WERI-Rb-1 (cell line): ENCODE data around the gene ZNF213.
A peak's percentile ranks its signal among the peaks of the same experiment; 100 is the strongest.

Source experiments
- DNase-seq: peaks from one replicate; pipeline ENCODE4 v3.0.0-alpha.2; 2020
- H3K27ac ChIP-seq: fragments of 250-450 bp; sonication (Bioruptor Pico); 2 replicates; pipeline ENCODE4 v1.5.1; 2020; ENCODE audit warnings: mild to moderate bottlenecking, moderate library complexity
- H3K27me3 ChIP-seq: fragments of 250-450 bp; sonication (Bioruptor Pico); 2 replicates; pipeline ENCODE4 v1.5.1; 2021; ENCODE audit warnings: mild to moderate bottlenecking, low read depth, moderate library complexity; ENCODE audit not compliant: insufficient read depth, severe bottlenecking
- H3K36me3 ChIP-seq: fragments of 250-450 bp; sonication (Bioruptor Pico); 2 replicates; pipeline ENCODE4 v1.5.1; 2020; ENCODE audit warnings: mild to moderate bottlenecking, moderate library complexity
- H3K4me3 ChIP-seq: 2 replicates; pipeline ENCODE4 v1.5.1; 2011; ENCODE audit warnings: low read depth, mild to moderate bottlenecking, control low read depth, low read length
- H3K9me3 ChIP-seq: fragments of 250-450 bp; sonication (Bioruptor Pico); 2 replicates; pipeline ENCODE4 v1.5.1; 2021; ENCODE audit warnings: mild to moderate bottlenecking, moderate library complexity; ENCODE audit not compliant: severe bottlenecking
- TF ChIP-seq, protein P1 (sequence below): IDR thresholded peaks from 2 replicates; pipeline ENCODE4 v1.5.1; 2011; ENCODE audit warnings: low read depth, mild to moderate bottlenecking, control low read depth, inconsistent platforms, low read length

Gene ZNF213, protein sequence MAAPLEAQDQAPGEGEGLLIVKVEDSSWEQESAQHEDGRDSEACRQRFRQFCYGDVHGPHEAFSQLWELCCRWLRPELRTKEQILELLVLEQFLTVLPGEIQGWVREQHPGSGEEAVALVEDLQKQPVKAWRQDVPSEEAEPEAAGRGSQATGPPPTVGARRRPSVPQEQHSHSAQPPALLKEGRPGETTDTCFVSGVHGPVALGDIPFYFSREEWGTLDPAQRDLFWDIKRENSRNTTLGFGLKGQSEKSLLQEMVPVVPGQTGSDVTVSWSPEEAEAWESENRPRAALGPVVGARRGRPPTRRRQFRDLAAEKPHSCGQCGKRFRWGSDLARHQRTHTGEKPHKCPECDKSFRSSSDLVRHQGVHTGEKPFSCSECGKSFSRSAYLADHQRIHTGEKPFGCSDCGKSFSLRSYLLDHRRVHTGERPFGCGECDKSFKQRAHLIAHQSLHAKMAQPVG

DNA sequence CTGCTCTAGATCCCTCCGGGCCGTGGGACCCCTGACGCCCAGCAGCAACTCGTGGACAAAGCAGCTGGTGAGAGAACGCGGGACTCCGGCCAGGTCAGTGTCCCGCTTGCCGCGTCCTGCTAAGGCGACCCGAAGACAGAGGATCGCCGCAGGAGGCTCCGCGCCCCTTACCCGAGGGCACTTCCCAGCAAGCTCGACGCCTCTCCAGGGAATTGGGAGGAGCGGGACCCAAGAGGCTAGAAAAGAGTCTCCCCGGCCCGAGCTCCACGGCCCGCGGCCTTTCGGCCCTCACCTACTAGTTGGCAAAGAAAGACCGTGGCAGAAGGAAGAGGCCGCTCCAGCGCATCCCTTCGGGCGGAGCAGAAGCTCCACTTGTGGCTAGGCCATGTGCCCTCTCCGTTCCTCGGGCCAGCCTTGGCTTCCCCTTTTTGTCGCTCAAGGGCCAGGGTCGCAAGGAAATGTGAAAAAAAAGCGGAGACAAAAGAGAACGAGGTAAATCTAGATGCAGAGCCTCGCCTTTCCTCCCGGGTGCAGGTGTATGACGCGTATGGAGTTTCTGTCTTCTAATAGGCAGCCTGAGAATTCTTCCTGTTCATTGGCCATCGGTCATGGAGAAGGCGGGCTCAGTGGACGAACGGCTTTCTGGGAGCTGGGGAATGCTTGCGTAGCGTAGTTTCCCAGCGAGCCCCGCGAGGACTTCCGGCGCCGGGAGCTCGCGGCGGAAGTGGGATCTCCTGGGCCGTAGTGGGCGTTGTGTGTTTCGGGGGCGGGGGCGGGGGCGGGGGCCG, at the start of gene ZNF213:
TSS of gene ZNF213 (plus strand) at position 692 of the 788 bp plus-strand sequence. CDS start 2,252 bp downstream, outside the sequence.
- H3K27me3 ChIP-seq, result no peaks in the 10 kb centered on the region
- peak within 1 kb of the TSS; percentile 98 for H3K27ac ChIP-seq
- no peaks in the 10 kb centered on the region for H3K9me3 ChIP-seq
- peak; percentile 97 for DNase-seq
- H3K4me3 ChIP-seq, result peak within 1 kb of the TSS; percentile 98
- peaks cover 43% of the 10 kb centered on the region for H3K36me3 ChIP-seq
- TF ChIP-seq, protein P1, sequence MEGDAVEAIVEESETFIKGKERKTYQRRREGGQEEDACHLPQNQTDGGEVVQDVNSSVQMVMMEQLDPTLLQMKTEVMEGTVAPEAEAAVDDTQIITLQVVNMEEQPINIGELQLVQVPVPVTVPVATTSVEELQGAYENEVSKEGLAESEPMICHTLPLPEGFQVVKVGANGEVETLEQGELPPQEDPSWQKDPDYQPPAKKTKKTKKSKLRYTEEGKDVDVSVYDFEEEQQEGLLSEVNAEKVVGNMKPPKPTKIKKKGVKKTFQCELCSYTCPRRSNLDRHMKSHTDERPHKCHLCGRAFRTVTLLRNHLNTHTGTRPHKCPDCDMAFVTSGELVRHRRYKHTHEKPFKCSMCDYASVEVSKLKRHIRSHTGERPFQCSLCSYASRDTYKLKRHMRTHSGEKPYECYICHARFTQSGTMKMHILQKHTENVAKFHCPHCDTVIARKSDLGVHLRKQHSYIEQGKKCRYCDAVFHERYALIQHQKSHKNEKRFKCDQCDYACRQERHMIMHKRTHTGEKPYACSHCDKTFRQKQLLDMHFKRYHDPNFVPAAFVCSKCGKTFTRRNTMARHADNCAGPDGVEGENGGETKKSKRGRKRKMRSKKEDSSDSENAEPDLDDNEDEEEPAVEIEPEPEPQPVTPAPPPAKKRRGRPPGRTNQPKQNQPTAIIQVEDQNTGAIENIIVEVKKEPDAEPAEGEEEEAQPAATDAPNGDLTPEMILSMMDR, result no peak

DNA sequence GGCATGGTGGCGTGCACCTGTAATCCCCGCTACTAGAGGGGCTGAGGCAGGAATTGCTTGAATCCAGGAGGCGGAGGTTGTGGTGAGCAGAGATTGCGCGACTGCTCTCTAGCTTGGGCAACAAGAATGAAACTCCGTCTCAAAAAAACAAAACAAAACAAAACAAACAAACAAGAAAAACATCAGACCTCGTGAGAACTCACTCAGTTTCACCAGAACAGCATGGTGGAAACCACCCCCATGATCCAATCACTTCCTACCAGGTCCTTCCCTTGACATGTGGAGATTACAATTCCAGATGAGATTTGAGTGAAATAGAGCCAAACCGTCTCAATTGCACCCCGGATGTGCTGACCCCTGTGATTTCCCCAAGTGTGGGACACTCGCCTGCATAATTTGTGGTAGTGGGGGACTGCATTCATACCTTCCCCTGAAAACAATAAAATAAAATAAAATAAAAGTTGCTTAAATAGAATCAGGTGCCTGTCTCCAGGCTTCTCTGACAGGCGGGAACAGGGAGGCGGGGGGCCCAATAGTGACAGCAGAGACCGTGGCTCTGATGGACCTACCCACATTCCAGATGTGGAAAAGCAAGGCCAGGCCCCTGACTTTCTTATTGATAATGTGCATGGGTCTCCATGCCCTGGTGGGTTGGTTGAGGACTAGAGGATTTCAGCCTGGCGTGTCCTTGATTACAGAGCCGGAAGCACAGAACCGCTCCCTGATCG, 48.8 kb upstream of the ZNF213 start:
- TF ChIP-seq, protein P1, result no peak
- no peaks in the 10 kb centered on the region for H3K36me3 ChIP-seq
- DNase-seq, result no peak
- no peak overlapping the region for H3K27ac ChIP-seq
- H3K9me3 ChIP-seq, result no peaks in the 10 kb centered on the region
- no peak overlapping the region for H3K4me3 ChIP-seq
- no peaks in the 10 kb centered on the region for H3K27me3 ChIP-seq

DNA sequence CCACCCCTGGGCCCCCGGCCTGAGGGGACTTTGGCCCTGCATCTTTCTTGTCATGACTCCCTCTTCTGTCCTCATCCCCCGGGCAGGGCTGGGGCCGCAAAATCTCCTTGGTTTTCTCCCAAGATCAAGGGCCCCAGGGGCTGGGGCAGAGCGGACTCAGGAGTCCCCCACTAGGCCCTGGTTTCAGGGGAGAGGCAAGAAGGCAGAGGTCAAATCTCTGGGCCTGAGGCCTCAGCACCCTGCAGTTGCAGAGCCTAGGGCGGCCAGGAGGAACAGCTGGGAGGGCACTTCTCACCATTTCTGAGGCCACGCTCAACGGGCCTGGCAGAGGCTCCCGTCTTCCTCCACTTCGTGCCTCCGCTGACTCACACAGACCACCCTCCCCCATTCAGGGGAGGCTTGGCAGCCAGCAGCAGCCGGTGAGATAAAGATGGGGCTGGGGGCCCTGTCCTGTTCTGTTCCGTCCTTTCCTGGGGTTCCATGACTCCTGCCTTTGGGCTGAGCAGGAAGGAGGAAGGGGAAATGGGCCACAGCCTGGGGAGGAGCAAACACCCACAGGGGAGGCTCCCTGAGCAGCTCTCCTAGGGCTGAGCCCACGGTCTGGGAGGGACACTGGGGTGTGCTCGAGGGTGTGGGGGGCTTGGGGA, 48.1 kb upstream of the ZNF213 start:
- TF ChIP-seq, protein P1, result no peak
- Histone ChIP-seq H3K4me3 (no peak overlapping the region), H3K36me3 (no peaks in the 10 kb centered on the region), H3K9me3 (no peaks in the 10 kb centered on the region), H3K27ac (no peak overlapping the region), H3K27me3 (no peaks in the 10 kb centered on the region)
- no peak for DNase-seq

DNA sequence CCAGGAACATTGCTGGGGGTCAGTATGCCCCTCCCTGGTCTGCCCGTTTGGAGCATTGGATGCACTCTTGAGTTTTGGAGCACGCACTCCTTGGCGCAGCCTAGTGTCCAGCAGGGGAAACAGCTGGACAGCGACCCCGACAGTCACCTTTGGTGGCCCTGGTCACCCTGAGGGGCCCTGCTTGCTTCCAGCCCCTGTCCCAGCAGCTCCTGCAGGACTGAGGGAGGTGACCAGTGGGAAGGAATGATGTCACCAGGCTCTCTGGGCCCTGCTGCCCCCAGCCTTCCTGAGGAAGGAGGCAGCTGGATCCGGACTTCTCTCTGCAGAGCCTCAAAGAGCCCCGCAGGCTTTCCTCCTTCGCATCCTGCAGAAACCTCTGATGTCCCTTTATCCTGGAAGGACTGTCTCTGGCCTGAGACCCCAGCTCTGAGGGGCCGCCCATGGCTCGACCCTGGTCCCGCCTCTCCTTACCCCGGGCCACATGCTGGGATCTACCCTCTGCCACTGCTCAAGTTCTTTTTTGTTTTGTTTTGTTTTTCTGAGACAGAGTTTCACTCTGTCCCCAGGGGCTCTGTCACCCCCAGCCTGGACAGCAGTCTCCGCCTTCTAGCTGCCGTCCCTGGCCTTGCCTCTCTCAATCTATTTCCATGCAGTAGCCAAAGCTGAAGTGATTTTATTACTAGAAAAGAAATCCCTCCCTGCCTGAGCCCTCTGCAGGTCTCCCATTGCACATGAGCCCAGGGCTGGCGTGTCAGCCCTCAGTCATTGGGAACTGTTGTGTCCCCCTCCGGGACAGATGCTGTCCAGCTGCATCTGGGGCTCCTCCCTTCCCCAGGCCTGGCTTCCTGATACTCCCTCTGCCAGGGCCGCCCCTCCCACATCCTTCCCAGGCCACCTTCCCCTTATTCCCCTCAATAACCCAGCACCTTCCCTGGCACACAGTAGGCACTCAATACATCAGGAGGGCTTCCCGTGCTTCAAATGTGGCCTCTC, 47.3 kb upstream of the ZNF213 start:
- Histone ChIP-seq H3K27ac (no peak overlapping the region), H3K9me3 (no peaks in the 10 kb centered on the region), H3K4me3 (no peak overlapping the region), H3K27me3 (no peaks in the 10 kb centered on the region), H3K36me3 (no peaks in the 10 kb centered on the region)
- TF ChIP-seq, protein P1, result peak; percentile 66
- DNase-seq, result no peak
